HG03175 (cell line): ENCODE measurements around the gene SRRM2.

ENCODE experiments used
- ATAC-seq: cut with Tn5 transposase; IDR thresholded peaks from one replicate; pipeline ENCODE4 v1.9.1; 2021; ENCODE audit warnings: mild to moderate bottlenecking, moderate library complexity; ENCODE audit not compliant: unreplicated experiment

The SRRM2 gene

GRCh38 chr16:2713985-2714774, 38.3 kb upstream of the SRRM2 start:
- ATAC-seq, result no peak

GRCh38 chr16:2715064-2715463, 37.4 kb upstream of the SRRM2 start:
- ATAC-seq, result no peak

- ATAC-seq, result no peak
Measured at GRCh38 chr16:2715519-2715918, 36.9 kb upstream of the SRRM2 start.

- no peak for ATAC-seq
Measured at GRCh38 chr16:2715966-2716885, 36.2 kb upstream of the SRRM2 start.

GRCh38 chr16:2716948-2717347, 35.5 kb upstream of the SRRM2 start:
- no peak for ATAC-seq

- ATAC-seq, result no peak
Measured at GRCh38 chr16:2717383-2718263, 34.8 kb upstream of the SRRM2 start.

GRCh38 chr16:2719328-2720063, 32.9 kb upstream of the SRRM2 start:
- no peak for ATAC-seq

- ATAC-seq, result no peak
Measured at GRCh38 chr16:2720064-2720457, 32.4 kb upstream of the SRRM2 start, which contains the start of gene PRSS27. Gene PRSS27 (minus strand): TSS chr16:2720224. CDS start chr16:2720160, 64 bp downstream.

GRCh38 chr16:2720719-2721633, 31.5 kb upstream of the SRRM2 start:
- ATAC-seq, result peak; percentile 80

- peak; percentile 2 for ATAC-seq
Measured at GRCh38 chr16:2721634-2722173, 30.7 kb upstream of the SRRM2 start.

GRCh38 chr16:2724088-2724676, 28.3 kb upstream of the SRRM2 start:
- ATAC-seq, result no peak

GRCh38 chr16:2724816-2725348, 27.6 kb upstream of the SRRM2 start:
- no peak for ATAC-seq

GRCh38 chr16:2726923-2727322, 25.5 kb upstream of the SRRM2 start:
- ATAC-seq, result no peak

GRCh38 chr16:2728034-2728433, 24.4 kb upstream of the SRRM2 start:
- no peak for ATAC-seq

- no peak for ATAC-seq
Measured at GRCh38 chr16:2734844-2735515, 17.5 kb upstream of the SRRM2 start.

GRCh38 chr16:2736476-2737237, 15.8 kb upstream of the SRRM2 start:
- ATAC-seq, result no peak

- no peak for ATAC-seq
Measured at GRCh38 chr16:2737238-2737605, 15.2 kb upstream of the SRRM2 start.
